Right atrium auricular region (tissue), 2 donors: ENCODE results near the gene RPS6KL1. TPM values are rescaled to one million over a fixed set of nuclear protein-coding genes. Genes with fewer than 3 reads are reported as not detected.

Source experiments
- DNase-seq: peaks from one replicate; pipeline ENCODE4 v3.0.0-alpha.2; 2019; ENCODE audit warnings: low spot score
- H3K27ac ChIP-seq, 2 donors: fragments of 200-600 bp; sonication (generic); 1 replicate in 1 of 2; 2 replicates in 1 of 2; pipeline ENCODE4 v1.5.1; 2016 to 2019
- H3K27me3 ChIP-seq, 2 donors: fragments of 200-600 bp; sonication (generic); one replicate each; pipeline versions ENCODE4 v1.5.1 to v1.6.0; 2017 to 2019
- H3K36me3 ChIP-seq: fragments of 200-600 bp; sonication (generic); one replicate; pipeline ENCODE4 v1.5.1; 2016
- H3K4me1 ChIP-seq, 2 donors: fragments of 200-600 bp; sonication (generic); one replicate each; pipeline versions ENCODE4 v1.5.1 to v1.6.0; 2017 to 2019
- H3K4me3 ChIP-seq, 2 donors: fragments of 200-600 bp; sonication (generic); 1 replicate in 1 of 2; 2 replicates in 1 of 2; pipeline ENCODE4 v1.5.1; 2017 to 2019; ENCODE audit warnings: mild to moderate bottlenecking in 1 of 2, moderate library complexity in 1 of 2
- H3K9me3 ChIP-seq, 2 donors: fragments of 200-600 bp; sonication (generic); one replicate each; pipeline ENCODE4 v1.5.1; 2019
- CTCF ChIP-seq, 2 donors: fragments of 200-600 bp; sonication (generic); IDR thresholded peaks; one replicate each; pipeline ENCODE4 v1.5.1; 2019; ENCODE audit warnings: antibody characterized with exemption in 2 of 2
- total RNA-seq, 2 donors: library from RNA; depleted of rRNA; stranded (reverse); fragments of >200 nt; gene quantifications; one replicate each; pipeline ENCODE4 v1.1.0, GENCODE V29; 2016

Gene RPS6KL1
- total RNA-seq, 2 donors from 2014 or later, result 7.6 to 10.3 TPM

- TF ChIP-seq CTCF (IDR thresholded peaks at IDR 0.05), result no peak
- DNase-seq, result no peak
- Histone ChIP-seq H3K27ac (no peak overlapping the region), H3K36me3 (no peaks in the 10 kb centered on the region), H3K4me3 (no peak overlapping the region), H3K27me3 (no peaks in the 10 kb centered on the region), H3K9me3 (no peaks in the 10 kb centered on the region), H3K4me1 (peaks cover 0 to 41% of the 10 kb centered on the region in 2 donors)
These were observed 27.9 kb upstream of the RPS6KL1 start for GRCh38 chr14:74950795-74951442.

DNA sequence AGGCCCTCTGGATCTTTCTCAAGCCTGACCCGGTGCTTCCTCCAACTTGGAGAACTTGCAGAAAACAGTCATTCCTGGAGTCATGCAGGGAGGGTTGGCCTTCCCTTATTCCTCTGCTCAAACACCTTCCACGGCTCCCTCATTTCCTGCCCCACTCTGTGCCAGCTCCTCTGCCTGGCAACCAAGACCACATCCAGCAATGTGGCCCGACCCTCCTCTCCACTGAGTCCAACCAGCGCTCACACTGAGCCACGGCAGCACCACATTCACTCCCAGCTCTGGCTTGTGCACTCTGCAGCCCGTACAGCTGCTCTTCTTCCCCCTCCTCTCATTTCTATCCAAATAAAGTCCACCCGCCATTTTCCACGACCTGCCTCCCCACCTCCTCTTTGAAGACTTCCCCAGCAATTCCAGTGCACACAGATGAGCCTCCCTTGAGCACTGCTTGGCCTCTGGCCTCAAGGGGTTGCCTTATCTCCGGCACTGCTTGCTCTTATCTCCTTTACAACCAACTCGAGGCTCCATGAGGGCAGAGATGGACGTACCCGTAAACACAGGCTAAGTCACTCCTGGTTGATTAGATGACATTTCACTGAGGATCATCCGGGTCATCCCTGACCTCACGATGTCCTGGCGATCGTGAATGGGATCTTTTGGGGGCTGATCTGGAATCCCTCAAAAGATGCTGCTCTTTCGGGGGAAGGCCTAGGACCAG, 27.0 kb upstream of the RPS6KL1 start:
- Histone ChIP-seq H3K36me3 (no peaks in the 10 kb centered on the region), H3K4me1 (peaks cover 0 to 37% of the 10 kb centered on the region in 2 donors), H3K27me3 (no peaks in the 10 kb centered on the region)

GRCh38 chr14:74949191-74949601, 26.1 kb upstream of the RPS6KL1 start:
- Histone ChIP-seq H3K4me1 (peaks cover 0 to 29% of the 10 kb centered on the region in 2 donors), H3K27me3 (no peaks in the 10 kb centered on the region), H3K9me3 (no peaks in the 10 kb centered on the region), H3K27ac (no peak overlapping the region), H3K4me3 (no peak overlapping the region), H3K36me3 (no peaks in the 10 kb centered on the region)
- DNase-seq, result no peak
- no peak for TF ChIP-seq CTCF (IDR thresholded peaks at IDR 0.05)

More for the DNA sequence above, 27.0 kb upstream of the RPS6KL1 start:
- Histone ChIP-seq H3K9me3 (no peaks in the 10 kb centered on the region), H3K27ac (no peak overlapping the region), H3K4me3 (no peak overlapping the region)
- DNase-seq, result no peak
- no peak for TF ChIP-seq CTCF (IDR thresholded peaks at IDR 0.05)

GRCh38 chr14:74948228-74949175, 25.4 kb upstream of the RPS6KL1 start:
- no peak overlapping the region for H3K27ac ChIP-seq
- DNase-seq, result no peak
- H3K36me3 ChIP-seq, result no peaks in the 10 kb centered on the region
- peaks cover 0 to 22% of the 10 kb centered on the region in 2 donors for H3K4me1 ChIP-seq
- no peaks in the 10 kb centered on the region for H3K9me3 ChIP-seq
- TF ChIP-seq CTCF (IDR thresholded peaks at IDR 0.05), result no peak
- no peak overlapping the region for H3K4me3 ChIP-seq
- no peaks in the 10 kb centered on the region for H3K27me3 ChIP-seq

- no peaks in the 10 kb centered on the region for H3K27me3 ChIP-seq
- no peaks in the 10 kb centered on the region for H3K9me3 ChIP-seq
- H3K4me3 ChIP-seq, result no peak overlapping the region
- TF ChIP-seq CTCF (IDR thresholded peaks at IDR 0.05), result no peak
- peaks cover 0 to 27% of the 10 kb centered on the region in 2 donors for H3K4me1 ChIP-seq
- no peak overlapping the region for H3K27ac ChIP-seq
- no peak for DNase-seq
- H3K36me3 ChIP-seq, result no peaks in the 10 kb centered on the region
These were observed 24.5 kb upstream of the RPS6KL1 start for GRCh38 chr14:74947353-74948227.
